ENCODE data around the gene HSD17B12. TPM values are rescaled to one million over a fixed set of nuclear protein-coding genes. Genes with fewer than 3 reads are reported as not detected.

The HSD17B12 gene
- total and polyA plus RNA-seq, 2 of the 13 experiments (the other 11 are each of a cell fraction or from before 2014, with no cell fraction given), result 50.3 to 117 TPM

GRCh38 chr11:43901551-43901950 is 221.0 kb downstream of the HSD17B12 start (continued):
- TF ChIP-seq ZHX2 (IDR thresholded peaks at IDR 0.05; ENCODE audit: low read depth) (no peak), ZHX2 (CRISPR knock-in tag; IDR thresholded peaks at IDR 0.05; ENCODE audit: borderline replicate concordance) (no peak), ZNF383 (CRISPR knock-in tag; IDR thresholded peaks at IDR 0.05; ENCODE audit: borderline replicate concordance) (no peak), SIN3B (IDR thresholded peaks at IDR 0.05; ENCODE audit: low read length) (no peak), THRA (CRISPR knock-in tag; IDR thresholded peaks at IDR 0.05; ENCODE audit: borderline replicate concordance) (no peak), BRD4 (CRISPR knock-in tag; IDR thresholded peaks at IDR 0.05) (no peak), SNAI1 (CRISPR knock-in tag; IDR thresholded peaks at IDR 0.05; ENCODE audit: borderline replicate concordance) (no peak), HOXA3 (CRISPR knock-in tag; IDR thresholded peaks at IDR 0.05) (no peak), ZNF235 (CRISPR knock-in tag; IDR thresholded peaks at IDR 0.05; ENCODE audit: borderline replicate concordance) (no peak), ZNF766 (CRISPR knock-in tag; IDR thresholded peaks at IDR 0.05; ENCODE audit: borderline replicate concordance) (no peak)
